ENCODE measurements around the gene JMJD1C.
A peak's percentile ranks its signal among the peaks of the same experiment; 100 is the strongest.

JMJD1C gene

DNA sequence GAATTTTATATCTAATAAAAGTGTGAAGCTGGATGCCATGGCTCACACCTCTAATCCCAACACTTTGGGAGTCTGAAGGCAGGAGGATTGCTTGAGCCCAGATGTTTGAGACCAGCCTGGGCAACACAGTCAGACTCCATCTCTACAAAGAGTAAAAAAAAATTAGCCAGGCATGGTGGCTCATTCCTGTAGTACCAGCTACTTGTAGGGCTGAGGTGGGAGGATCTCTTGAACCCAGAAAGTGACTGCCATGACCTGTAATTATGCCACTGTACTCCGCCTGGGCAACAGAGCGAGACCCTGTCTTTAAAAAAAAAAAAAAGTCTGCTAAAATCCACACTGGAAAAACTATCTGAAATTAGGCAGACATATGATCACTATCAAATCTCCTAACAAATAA is 7.6 kb downstream of the JMJD1C start (continued):
- TF ChIP-seq ZNF585B (tag by site-specific recombination; IDR thresholded peaks at IDR 0.05) (no peak), BCL11B (tag by site-specific recombination; IDR thresholded peaks at IDR 0.05; ENCODE audit: low read depth) (no peak), ZNF48 (tag by site-specific recombination; IDR thresholded peaks at IDR 0.05) (no peak), ZNF510 (tag by site-specific recombination; IDR thresholded peaks at IDR 0.05; ENCODE audit: insufficient replicate concordance) (no peak), YY2 (tag by site-specific recombination; IDR thresholded peaks at IDR 0.05) (no peak), HOXA7 (CRISPR knock-in tag; IDR thresholded peaks at IDR 0.05; ENCODE audit: borderline replicate concordance) (no peak), GLIS1 (tag by site-specific recombination; IDR thresholded peaks at IDR 0.05) (no peak), ZNF121 (tag by site-specific recombination; IDR thresholded peaks at IDR 0.05) (peak; percentile 76)
- TF ChIP-seq, protein P1, sequence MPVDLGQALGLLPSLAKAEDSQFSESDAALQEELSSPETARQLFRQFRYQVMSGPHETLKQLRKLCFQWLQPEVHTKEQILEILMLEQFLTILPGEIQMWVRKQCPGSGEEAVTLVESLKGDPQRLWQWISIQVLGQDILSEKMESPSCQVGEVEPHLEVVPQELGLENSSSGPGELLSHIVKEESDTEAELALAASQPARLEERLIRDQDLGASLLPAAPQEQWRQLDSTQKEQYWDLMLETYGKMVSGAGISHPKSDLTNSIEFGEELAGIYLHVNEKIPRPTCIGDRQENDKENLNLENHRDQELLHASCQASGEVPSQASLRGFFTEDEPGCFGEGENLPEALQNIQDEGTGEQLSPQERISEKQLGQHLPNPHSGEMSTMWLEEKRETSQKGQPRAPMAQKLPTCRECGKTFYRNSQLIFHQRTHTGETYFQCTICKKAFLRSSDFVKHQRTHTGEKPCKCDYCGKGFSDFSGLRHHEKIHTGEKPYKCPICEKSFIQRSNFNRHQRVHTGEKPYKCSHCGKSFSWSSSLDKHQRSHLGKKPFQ (tag by site-specific recombination; IDR thresholded peaks at IDR 0.05) = peak; percentile 67; the same call in 1 of the 2 replicates

DNA sequence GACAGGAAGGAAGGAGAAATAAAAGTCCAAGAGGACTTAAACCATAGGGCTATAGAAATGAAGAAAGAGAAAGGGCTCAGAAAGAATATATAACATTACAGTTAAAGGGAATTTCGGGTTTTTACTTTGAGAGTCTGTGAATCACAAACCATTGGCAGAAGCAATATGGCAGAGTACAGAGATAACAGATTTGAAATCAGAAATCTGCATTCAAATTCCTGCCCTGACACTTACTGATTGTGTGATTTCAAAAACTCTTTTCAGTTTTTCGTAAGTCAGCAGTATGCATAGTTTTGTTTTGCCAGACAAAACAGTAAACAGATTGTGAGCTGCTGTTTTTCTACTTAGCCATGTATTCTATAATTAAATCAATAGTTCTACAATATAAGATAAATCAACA is 8.2 kb downstream of the JMJD1C start:
- TF ChIP-seq ZNF354C (tag by site-specific recombination; IDR thresholded peaks at IDR 0.05; ENCODE audit: borderline replicate concordance, low read depth) (no peak), ZNF473 (tag by site-specific recombination; IDR thresholded peaks at IDR 0.05) (no peak), ZFP37 (tag by site-specific recombination; IDR thresholded peaks at IDR 0.05) (no peak), ZNF677 (tag by site-specific recombination; IDR thresholded peaks at IDR 0.05) (no peak), ZNF514 (tag by site-specific recombination; IDR thresholded peaks at IDR 0.05) (no peak), KLF8 (tag by site-specific recombination; IDR thresholded peaks at IDR 0.05) (no peak), HOXD13 (CRISPR knock-in tag; IDR thresholded peaks at IDR 0.05; ENCODE audit: borderline replicate concordance) (no peak), ZNF610 (tag by site-specific recombination; IDR thresholded peaks at IDR 0.05; ENCODE audit: borderline replicate concordance) (no peak), ZNF664 (tag by site-specific recombination; IDR thresholded peaks at IDR 0.05) (no peak), ZBTB17 (tag by site-specific recombination; IDR thresholded peaks at IDR 0.05) (no peak), MYNN (tag by site-specific recombination; IDR thresholded peaks at IDR 0.05; ENCODE audit: borderline replicate concordance) (no peak), ZNF629 (tag by site-specific recombination; IDR thresholded peaks at IDR 0.05) (no peak), ZNF777 (tag by site-specific recombination; IDR thresholded peaks at IDR 0.05; ENCODE audit: borderline replicate concordance) (no peak), ZNF785 (tag by site-specific recombination; IDR thresholded peaks at IDR 0.05) (no peak)
- TF ChIP-seq, protein P2, sequence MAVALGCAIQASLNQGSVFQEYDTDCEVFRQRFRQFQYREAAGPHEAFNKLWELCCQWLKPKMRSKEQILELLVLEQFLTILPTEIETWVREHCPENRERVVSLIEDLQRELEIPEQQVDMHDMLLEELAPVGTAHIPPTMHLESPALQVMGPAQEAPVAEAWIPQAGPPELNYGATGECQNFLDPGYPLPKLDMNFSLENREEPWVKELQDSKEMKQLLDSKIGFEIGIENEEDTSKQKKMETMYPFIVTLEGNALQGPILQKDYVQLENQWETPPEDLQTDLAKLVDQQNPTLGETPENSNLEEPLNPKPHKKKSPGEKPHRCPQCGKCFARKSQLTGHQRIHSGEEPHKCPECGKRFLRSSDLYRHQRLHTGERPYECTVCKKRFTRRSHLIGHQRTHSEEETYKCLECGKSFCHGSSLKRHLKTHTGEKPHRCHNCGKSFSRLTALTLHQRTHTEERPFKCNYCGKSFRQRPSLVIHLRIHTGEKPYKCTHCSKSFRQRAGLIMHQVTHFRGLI (tag by site-specific recombination; IDR thresholded peaks at IDR 0.05) = no peak
- TF ChIP-seq, protein P3, sequence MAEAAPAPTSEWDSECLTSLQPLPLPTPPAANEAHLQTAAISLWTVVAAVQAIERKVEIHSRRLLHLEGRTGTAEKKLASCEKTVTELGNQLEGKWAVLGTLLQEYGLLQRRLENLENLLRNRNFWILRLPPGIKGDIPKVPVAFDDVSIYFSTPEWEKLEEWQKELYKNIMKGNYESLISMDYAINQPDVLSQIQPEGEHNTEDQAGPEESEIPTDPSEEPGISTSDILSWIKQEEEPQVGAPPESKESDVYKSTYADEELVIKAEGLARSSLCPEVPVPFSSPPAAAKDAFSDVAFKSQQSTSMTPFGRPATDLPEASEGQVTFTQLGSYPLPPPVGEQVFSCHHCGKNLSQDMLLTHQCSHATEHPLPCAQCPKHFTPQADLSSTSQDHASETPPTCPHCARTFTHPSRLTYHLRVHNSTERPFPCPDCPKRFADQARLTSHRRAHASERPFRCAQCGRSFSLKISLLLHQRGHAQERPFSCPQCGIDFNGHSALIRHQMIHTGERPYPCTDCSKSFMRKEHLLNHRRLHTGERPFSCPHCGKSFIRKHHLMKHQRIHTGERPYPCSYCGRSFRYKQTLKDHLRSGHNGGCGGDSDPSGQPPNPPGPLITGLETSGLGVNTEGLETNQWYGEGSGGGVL (tag by site-specific recombination; IDR thresholded peaks at IDR 0.05) = no peak
- TF ChIP-seq, protein P4, sequence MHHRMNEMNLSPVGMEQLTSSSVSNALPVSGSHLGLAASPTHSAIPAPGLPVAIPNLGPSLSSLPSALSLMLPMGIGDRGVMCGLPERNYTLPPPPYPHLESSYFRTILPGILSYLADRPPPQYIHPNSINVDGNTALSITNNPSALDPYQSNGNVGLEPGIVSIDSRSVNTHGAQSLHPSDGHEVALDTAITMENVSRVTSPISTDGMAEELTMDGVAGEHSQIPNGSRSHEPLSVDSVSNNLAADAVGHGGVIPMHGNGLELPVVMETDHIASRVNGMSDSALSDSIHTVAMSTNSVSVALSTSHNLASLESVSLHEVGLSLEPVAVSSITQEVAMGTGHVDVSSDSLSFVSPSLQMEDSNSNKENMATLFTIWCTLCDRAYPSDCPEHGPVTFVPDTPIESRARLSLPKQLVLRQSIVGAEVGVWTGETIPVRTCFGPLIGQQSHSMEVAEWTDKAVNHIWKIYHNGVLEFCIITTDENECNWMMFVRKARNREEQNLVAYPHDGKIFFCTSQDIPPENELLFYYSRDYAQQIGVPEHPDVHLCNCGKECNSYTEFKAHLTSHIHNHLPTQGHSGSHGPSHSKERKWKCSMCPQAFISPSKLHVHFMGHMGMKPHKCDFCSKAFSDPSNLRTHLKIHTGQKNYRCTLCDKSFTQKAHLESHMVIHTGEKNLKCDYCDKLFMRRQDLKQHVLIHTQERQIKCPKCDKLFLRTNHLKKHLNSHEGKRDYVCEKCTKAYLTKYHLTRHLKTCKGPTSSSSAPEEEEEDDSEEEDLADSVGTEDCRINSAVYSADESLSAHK (tag by site-specific recombination; IDR thresholded peaks at IDR 0.05) = no peak
- Histone ChIP-seq H3K36me3 (ENCODE audit: control insufficient read depth in 2 of 2, insufficient read depth in 1 of 2, low read length in 2 of 2) (no peaks in the 10 kb centered on the region; a peak in 1 of 3 replicates), H3K9me3 (ENCODE audit: control insufficient read depth, insufficient read depth, low read depth, low read length) (no peaks in the 10 kb centered on the region), H3K4me1 (ENCODE audit: control insufficient read depth, insufficient read depth, low read length) (no peaks in the 10 kb centered on the region), H3K27ac (ENCODE audit: extremely low read depth, low read depth, low read length) (no peak overlapping the region), H3K4me3 (ENCODE audit: low read depth, low read length) (no peak overlapping the region)
- ChIA-PET POLR2A (no interaction called here), CTCF (no interaction called here)

All from HEK293 (cell line).